H1 (cell line): ENCODE measurements around the gene EXD3. TPM values are rescaled to one million over a fixed set of nuclear protein-coding genes. Genes with fewer than 3 reads are reported as not detected.

ENCODE experiments used
- CREB1 ChIP-seq: IDR thresholded peaks from 2 replicates; pipeline ENCODE4 v1.6.1; 2012; ENCODE audit warnings: inconsistent platforms
- polyA plus RNA-seq, 7 experiments: library from polyadenylated mRNA; depleted of rRNA in 3 of 7; stranded (reverse) in 5 of 7; unstranded in 2 of 7; fragments of >200 nt in 5 of 7; fragments of 200-250 nt in 2 of 7; gene quantifications; 1 replicate in 5 of 7; 2 replicates in 1 of 7; 4 replicates in 1 of 7; pipeline versions ENCODE4 v1.2.1 to v1.2.3, GENCODE V29; 2011 to 2013; ENCODE audit warnings: missing spikeins in 2 of 7, mixed read lengths in 2 of 7
- total RNA-seq: library from RNA; stranded (reverse); fragmentation: NEBNext Ultra II Directional; extraction: Animal tissue kit (Norgen Biotek cat#: 25700); gene quantifications from 2 replicates; pipeline ENCODE4 v1.2.1, GENCODE V29; 2021

EXD3 gene
- total and polyA plus RNA-seq, 2 of the 8 experiments (the other 6 are each of a cell fraction or from before 2014, with no cell fraction given): 7.2 to 9.4 TPM

- TF ChIP-seq CREB1: no peak
- TF ChIP-seq, all 59 proteins: peak for 0
Observed at GRCh38 chr9:137352511-137353222, 70.3 kb downstream of the EXD3 start (continued).
